ENCODE results near the gene PTPRN2.

DNA sequence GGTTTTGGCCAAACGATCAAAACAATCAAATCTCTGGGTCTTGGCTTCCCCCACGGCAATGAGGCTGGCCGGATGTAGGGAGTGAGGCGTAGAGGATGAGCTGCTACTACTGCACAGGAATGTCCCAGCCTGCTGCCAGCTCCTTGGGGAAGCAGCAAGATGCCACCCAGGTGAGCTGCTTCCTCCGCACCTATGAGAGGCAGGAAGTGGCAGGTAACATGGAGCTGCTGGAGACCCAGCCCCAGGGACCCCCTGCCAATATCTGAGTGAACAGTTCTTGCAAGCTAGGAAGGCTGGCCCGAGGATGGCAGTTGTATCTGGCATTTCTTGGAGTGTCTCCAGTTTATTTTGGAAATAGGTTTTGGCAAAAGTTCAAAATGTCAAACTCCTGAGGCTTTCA, 837.3 kb downstream of the PTPRN2 start:
- TF ChIP-seq CTCF (IDR thresholded peaks at IDR 0.05): no peak
- TF ChIP-seq REST (IDR thresholded peaks at IDR 0.05; ENCODE audit: insufficient read depth in 1 of 2, low read depth in 2 of 2, low read length in 1 of 2): no peak
- no peak for TF ChIP-seq SIN3A (IDR thresholded peaks at IDR 0.05; ENCODE audit: borderline replicate concordance, insufficient read depth, low read depth, low read length)
- TF ChIP-seq POLR2AphosphoS5 (IDR thresholded peaks at IDR 0.05; ENCODE audit: low read depth, low read length): no peak
- no peak for TF ChIP-seq TCF7L2 (IDR thresholded peaks at IDR 0.05; ENCODE audit: low read depth, low read length)
